HEK293 (cell line): ENCODE results near the gene EDAR.

Experiments used
- CTCF ChIA-PET: fragments of 350-600 bp; formaldehyde crosslinking; extraction: SDS; loops from one replicate; lab custom pipeline; 2021; ENCODE audit warnings: antibody characterized with exemption; lab: Yijun Ruan, JAX
- POLR2A ChIA-PET: fragments of 300-600 bp; formaldehyde crosslinking; extraction: SDS; loops from one replicate; lab custom pipeline; 2020; ENCODE audit warnings: antibody characterized with exemption, inconsistent platforms; lab: Yijun Ruan, JAX
- H3K27ac ChIP-seq: fragments of 200-500 bp; sonication (Bioruptor generic); 2 replicates; pipeline ENCODE4 v1.5.1; 2014; ENCODE audit warnings: low read depth, low read length, control low read depth, inconsistent platforms; ENCODE audit errors: extremely low read depth
- H3K36me3 ChIP-seq, 2 experiments: fragments of 200-500 bp in 1 of 2; sonication (Bioruptor generic) in 1 of 2; 1 replicate in 1 of 2; 2 replicates in 1 of 2; pipeline ENCODE4 v1.5.1; 2014 to 2017; ENCODE audit warnings: inconsistent platforms in 2 of 2, low read length in 2 of 2; ENCODE audit not compliant: control insufficient read depth in 2 of 2, insufficient read depth in 1 of 2
- H3K4me1 ChIP-seq: fragments of 200-500 bp; sonication (Bioruptor generic); 2 replicates; pipeline ENCODE4 v1.5.1; 2014; ENCODE audit warnings: mild to moderate bottlenecking, low read length, inconsistent platforms; ENCODE audit not compliant: control insufficient read depth, insufficient read depth
- H3K4me3 ChIP-seq: 2 replicates; pipeline ENCODE4 v1.5.1; 2011; ENCODE audit warnings: low read depth, mild to moderate bottlenecking, control low read depth, low read length, moderate library complexity
- H3K9me3 ChIP-seq: fragments of 200-500 bp; sonication (Bioruptor generic); 2 replicates; pipeline ENCODE4 v1.5.1; 2014; ENCODE audit warnings: low read depth, low read length, inconsistent platforms; ENCODE audit not compliant: control insufficient read depth, insufficient read depth
- BCL6B ChIP-seq: fragments of 450-650 bp; formaldehyde crosslinking; IDR thresholded peaks from 2 replicates; pipeline ENCODE4 v1.5.1; 2017; ENCODE audit warnings: missing biosample characterization, missing genetic modification characterization
- HIC1 ChIP-seq: fragments of 450-650 bp; formaldehyde crosslinking; IDR thresholded peaks from 2 replicates; pipeline ENCODE4 v1.5.1; 2016; ENCODE audit warnings: missing biosample characterization, missing genetic modification characterization
- KLF1 ChIP-seq: fragments of 450-650 bp; formaldehyde crosslinking; IDR thresholded peaks from 2 replicates; pipeline ENCODE4 v1.5.1; 2016; ENCODE audit warnings: missing biosample characterization, missing genetic modification characterization
- KLF8 ChIP-seq: fragments of 450-650 bp; formaldehyde crosslinking; IDR thresholded peaks from 2 replicates; pipeline ENCODE4 v1.5.1; 2016; ENCODE audit warnings: missing biosample characterization, missing genetic modification characterization
- PBX3 ChIP-seq: sonication (generic); formaldehyde crosslinking; IDR thresholded peaks from 2 replicates; pipeline ENCODE4 v1.8.1; 2022; ENCODE audit warnings: mild to moderate bottlenecking, moderate library complexity, missing genetic modification reagents
- ZBTB26 ChIP-seq: fragments of 450-650 bp; formaldehyde crosslinking; optimal IDR thresholded peaks from 2 replicates; pipeline ENCODE3; 2016; ENCODE audit warnings: missing biosample characterization, mild to moderate bottlenecking, missing genetic modification characterization
- ZFP3 ChIP-seq: fragments of 450-650 bp; formaldehyde crosslinking; IDR thresholded peaks from 2 replicates; pipeline ENCODE4 v1.5.1; 2016; ENCODE audit warnings: low read depth, missing biosample characterization, missing genetic modification characterization
- ZNF19 ChIP-seq: fragments of 450-650 bp; formaldehyde crosslinking; IDR thresholded peaks from 2 replicates; pipeline ENCODE4; 2016; ENCODE audit warnings: missing biosample characterization, missing genetic modification characterization, low read depth
- ZNF354C ChIP-seq: fragments of 450-650 bp; formaldehyde crosslinking; IDR thresholded peaks from 2 replicates; pipeline ENCODE4 v1.5.1; 2016; ENCODE audit warnings: missing biosample characterization, missing genetic modification characterization, low read depth, borderline replicate concordance
- ZNF48 ChIP-seq: fragments of 450-650 bp; formaldehyde crosslinking; IDR thresholded peaks from 2 replicates; pipeline ENCODE4 v1.5.1; 2016; ENCODE audit warnings: missing biosample characterization, missing genetic modification characterization
- ZNF623 ChIP-seq: fragments of 450-650 bp; formaldehyde crosslinking; IDR thresholded peaks from 2 replicates; pipeline ENCODE4 v1.5.1; 2016; ENCODE audit warnings: missing biosample characterization, missing genetic modification characterization
- ZNF692 ChIP-seq: fragments of 450-650 bp; formaldehyde crosslinking; IDR thresholded peaks from 2 replicates; pipeline ENCODE4 v1.5.1; 2016; ENCODE audit warnings: missing biosample characterization, missing genetic modification characterization
- ZNF785 ChIP-seq: fragments of 450-650 bp; formaldehyde crosslinking; IDR thresholded peaks from 2 replicates; pipeline ENCODE4 v1.5.1; 2016; ENCODE audit warnings: missing biosample characterization, missing genetic modification characterization

Gene EDAR

GRCh38 chr2:108919571-108920373 lies 69.2 kb downstream of the EDAR start:
- Histone ChIP-seq H3K36me3 (no peaks in the 10 kb centered on the region), H3K4me3 (no peak overlapping the region), H3K27ac (no peak overlapping the region), H3K4me1 (no peaks in the 10 kb centered on the region), H3K9me3 (no peaks in the 10 kb centered on the region)
- no peak for TF ChIP-seq ZFP3 (tag by site-specific recombination)
- no peak for TF ChIP-seq ZNF48 (tag by site-specific recombination)
- no peak for TF ChIP-seq ZNF692 (tag by site-specific recombination)
- no peak for TF ChIP-seq BCL6B (tag by site-specific recombination)
- TF ChIP-seq KLF8 (tag by site-specific recombination), result no peak
- no peak for TF ChIP-seq ZNF623 (tag by site-specific recombination)
- TF ChIP-seq ZNF19 (tag by site-specific recombination), result no peak
- no peak for TF ChIP-seq KLF1 (tag by site-specific recombination)
- TF ChIP-seq ZBTB26 (tag by site-specific recombination), result no peak
- POLR2A ChIA-PET, result no interaction called here
- CTCF ChIA-PET, result interaction anchor here (0.6 to 2.1 kb wide), 2 partner anchors 8 to 12 kb away, joined by 3 to 6 read pairs; no protein-coding TSS in a partner anchor

GRCh38 chr2:108918941-108919341 lies 70.1 kb downstream of the EDAR start:
- CTCF ChIA-PET, result interaction anchor here (0.7 to 2.1 kb wide), 2 partner anchors 9 to 349 kb away, joined by 3 to 6 read pairs; no protein-coding TSS in a partner anchor
- TF ChIP-seq ZNF354C (tag by site-specific recombination), result no peak
- TF ChIP-seq HIC1 (tag by site-specific recombination), result no peak
- no peak for TF ChIP-seq PBX3 (CRISPR knock-in tag)
- no peak for TF ChIP-seq ZNF785 (tag by site-specific recombination)
- no peak for TF ChIP-seq ZNF19 (tag by site-specific recombination)
- H3K9me3 ChIP-seq, result no peaks in the 10 kb centered on the region
- H3K36me3 ChIP-seq, result no peaks in the 10 kb centered on the region
- no peak overlapping the region for H3K27ac ChIP-seq
- POLR2A ChIA-PET, result no interaction called here
- no peaks in the 10 kb centered on the region for H3K4me1 ChIP-seq
- H3K4me3 ChIP-seq, result no peak overlapping the region
